ENCODE results near the gene FAAP20.

DNA sequence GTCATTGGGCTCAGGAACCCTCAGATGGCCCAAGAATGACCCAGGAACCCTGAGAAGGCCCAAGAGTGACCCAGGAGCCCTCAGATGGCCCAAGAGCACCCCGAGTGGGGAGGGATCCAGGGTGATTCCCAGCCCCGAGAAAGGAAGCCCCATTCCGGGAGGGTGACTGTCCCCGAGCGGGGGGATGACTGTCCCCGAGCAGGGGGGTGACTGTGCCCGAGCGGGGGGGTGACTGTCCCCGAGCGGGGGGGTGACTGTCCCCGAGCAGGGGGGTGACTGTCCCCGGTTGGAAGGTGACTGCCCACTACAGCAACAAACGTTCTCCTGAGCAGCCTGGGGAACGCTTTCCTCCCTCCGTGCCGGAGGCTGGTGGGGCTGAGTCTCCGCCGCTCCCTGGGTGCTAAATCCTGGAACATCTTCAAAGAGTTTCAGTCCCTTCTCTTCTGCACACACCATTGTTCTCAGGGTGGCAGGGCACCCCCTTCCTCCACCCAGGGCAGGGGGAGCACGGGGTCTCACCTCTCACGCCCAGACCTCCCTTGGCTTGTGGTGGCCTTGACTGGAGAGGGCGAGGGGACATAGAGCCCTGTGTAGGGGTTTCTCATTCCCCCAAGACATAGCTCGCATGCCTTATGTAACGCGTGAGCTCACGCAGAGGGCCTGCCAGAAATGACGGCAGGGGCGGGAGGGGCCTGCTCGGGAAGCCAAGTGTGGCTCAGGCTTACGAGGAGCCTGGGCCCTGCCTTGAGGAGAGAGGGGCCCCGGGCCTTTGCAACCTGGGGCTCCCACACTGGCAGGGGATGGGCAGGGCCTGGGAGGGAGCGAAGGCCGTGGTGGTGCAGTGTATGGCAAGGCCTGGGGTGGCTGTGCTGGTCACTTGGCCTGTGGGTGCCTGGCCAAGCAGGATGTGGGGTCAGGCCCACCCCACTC is 19.3 kb upstream of the FAAP20 start:
- TF ChIP-seq, protein P1, sequence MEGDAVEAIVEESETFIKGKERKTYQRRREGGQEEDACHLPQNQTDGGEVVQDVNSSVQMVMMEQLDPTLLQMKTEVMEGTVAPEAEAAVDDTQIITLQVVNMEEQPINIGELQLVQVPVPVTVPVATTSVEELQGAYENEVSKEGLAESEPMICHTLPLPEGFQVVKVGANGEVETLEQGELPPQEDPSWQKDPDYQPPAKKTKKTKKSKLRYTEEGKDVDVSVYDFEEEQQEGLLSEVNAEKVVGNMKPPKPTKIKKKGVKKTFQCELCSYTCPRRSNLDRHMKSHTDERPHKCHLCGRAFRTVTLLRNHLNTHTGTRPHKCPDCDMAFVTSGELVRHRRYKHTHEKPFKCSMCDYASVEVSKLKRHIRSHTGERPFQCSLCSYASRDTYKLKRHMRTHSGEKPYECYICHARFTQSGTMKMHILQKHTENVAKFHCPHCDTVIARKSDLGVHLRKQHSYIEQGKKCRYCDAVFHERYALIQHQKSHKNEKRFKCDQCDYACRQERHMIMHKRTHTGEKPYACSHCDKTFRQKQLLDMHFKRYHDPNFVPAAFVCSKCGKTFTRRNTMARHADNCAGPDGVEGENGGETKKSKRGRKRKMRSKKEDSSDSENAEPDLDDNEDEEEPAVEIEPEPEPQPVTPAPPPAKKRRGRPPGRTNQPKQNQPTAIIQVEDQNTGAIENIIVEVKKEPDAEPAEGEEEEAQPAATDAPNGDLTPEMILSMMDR (IDR thresholded peaks at IDR 0.05), result no peak
- TF ChIP-seq POLR2A (IDR thresholded peaks at IDR 0.05), result no peak
